ENCODE results near the gene CACFD1.

Gene CACFD1

DNA sequence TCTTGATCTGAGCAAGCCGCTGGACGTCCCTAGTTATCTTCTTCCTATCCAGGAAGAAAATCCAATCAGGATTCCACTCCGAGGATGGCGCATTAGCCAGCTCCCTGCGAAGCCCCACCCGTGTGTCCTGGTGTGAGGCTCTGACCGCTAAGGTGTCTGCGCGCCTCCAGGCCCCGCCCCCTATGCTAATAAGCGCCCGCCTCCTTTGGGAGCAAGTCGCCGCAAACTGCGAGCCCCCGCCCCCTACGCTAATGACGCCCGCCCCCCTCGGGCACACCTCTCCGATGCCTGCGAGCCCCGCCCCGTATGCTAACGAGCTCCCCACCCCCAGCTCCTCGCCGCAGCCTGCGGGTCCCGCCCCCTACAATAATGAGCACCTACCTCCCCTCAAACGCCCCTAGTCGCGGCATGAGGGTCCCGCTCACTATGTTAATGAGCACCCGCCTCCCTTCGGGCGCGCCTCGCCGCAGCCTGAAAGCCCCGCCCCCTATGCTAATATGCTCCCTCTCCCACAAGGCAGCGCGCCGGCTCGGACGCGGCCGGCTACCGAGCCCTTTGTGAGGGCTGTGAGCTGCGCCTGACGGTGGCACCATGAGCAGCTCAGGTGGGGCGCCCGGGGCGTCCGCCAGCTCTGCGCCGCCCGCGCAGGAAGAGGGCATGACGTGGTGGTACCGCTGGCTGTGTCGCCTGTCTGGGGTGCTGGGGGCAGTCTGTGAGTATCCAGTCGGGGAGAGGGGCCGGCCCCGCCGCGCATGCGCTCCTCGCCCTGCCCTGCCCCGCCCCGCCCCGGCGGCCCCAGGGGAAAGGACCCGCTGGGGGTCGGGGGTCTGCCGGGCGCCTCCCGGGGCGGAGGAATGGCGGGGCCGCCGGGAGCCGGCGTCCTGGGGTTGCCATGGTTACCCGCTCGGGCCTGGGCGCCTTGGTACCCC, at the start of gene CACFD1:
Gene CACFD1, plus strand, starts transcription at position 503 of the 929 bp plus-strand sequence. Its CDS starts 89 bp downstream, at position 592.
- peak; percentile 99 for DNase-seq (ENCODE audit: insufficient read length, low spot score)
- TF ChIP-seq, protein P1, sequence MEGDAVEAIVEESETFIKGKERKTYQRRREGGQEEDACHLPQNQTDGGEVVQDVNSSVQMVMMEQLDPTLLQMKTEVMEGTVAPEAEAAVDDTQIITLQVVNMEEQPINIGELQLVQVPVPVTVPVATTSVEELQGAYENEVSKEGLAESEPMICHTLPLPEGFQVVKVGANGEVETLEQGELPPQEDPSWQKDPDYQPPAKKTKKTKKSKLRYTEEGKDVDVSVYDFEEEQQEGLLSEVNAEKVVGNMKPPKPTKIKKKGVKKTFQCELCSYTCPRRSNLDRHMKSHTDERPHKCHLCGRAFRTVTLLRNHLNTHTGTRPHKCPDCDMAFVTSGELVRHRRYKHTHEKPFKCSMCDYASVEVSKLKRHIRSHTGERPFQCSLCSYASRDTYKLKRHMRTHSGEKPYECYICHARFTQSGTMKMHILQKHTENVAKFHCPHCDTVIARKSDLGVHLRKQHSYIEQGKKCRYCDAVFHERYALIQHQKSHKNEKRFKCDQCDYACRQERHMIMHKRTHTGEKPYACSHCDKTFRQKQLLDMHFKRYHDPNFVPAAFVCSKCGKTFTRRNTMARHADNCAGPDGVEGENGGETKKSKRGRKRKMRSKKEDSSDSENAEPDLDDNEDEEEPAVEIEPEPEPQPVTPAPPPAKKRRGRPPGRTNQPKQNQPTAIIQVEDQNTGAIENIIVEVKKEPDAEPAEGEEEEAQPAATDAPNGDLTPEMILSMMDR (IDR thresholded peaks at IDR 0.05; ENCODE audit: insufficient read depth, missing control alignments), result no peak
- FAIRE-seq, result no peak

DNA sequence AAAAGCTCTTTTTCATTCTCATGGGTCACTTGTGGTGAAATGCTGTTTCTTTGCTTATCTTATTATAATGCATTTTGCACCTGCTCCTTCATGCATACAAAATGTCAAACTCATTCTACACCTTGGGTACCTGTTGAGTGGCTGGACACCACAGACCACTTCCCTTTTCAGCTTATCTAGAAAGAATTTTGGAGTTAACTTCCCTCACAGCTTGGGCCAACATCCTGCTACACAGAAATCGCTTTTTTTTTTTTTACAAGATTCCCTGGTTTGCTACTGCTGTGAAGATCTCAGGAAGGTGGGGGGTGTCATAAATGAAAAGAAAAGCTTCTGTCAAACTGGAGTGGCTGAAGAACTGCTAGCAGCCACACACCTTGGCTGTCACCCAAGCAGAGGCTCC, 44.6 kb upstream of the CACFD1 start:
- TF ChIP-seq, protein P1 (IDR thresholded peaks at IDR 0.05; ENCODE audit: insufficient read depth, missing control alignments), result no peak
- FAIRE-seq (no peak), DNase-seq (ENCODE audit: insufficient read length, low spot score) (no peak)

DNA sequence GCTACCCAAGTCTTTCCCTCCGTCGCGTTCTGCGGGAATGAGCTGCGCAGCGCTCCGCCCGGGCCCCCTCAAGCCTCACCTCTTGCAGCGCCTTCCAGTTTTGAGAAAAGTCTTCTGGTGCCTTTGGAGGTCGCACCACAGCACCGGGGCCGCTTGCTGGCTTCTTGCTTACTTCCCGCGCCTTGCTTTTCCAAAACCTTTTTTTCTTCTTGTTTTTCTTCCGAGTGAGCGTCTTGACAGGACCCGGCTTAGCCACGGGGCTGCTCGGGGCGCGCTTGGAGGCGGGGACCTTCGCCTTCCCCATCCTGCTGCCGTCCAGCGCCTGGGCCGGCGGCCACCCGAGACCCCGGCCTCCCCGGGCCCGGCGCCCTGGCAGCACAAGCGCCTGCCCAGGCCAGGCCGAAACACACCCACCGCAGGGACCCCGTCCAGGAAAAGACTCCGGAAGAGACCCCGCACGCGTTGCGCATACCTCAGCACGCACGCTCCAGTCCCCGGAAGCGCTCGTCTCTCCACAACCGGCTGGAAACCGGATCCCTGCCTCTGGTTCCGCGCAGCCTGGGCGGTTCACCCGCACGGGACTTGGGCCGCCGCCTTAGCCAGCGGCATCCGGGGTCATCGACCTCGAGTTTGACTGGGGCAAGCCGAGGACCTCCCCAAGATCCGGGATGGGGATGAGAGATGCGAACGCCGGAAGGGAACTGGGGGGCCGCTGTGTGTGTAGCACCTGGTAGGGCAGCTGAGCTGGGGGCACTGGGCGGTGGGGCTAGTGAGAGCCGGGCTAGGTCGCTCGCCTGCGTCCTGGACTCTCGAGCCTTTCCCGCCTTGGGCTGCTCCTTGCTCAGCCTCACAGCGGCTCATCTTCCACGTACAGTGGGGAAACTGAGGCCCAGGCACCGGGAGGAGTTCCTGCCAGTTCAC, 42.0 kb upstream of the CACFD1 start, which contains the start of gene REXO4:
Gene REXO4, minus strand, starts transcription at position 470 of the 921 bp plus-strand sequence. Its CDS starts 166 bp downstream, at position 304.
- FAIRE-seq, result no peak
- DNase-seq (ENCODE audit: insufficient read length, low spot score), result peak; percentile 61
- TF ChIP-seq, protein P1 (IDR thresholded peaks at IDR 0.05; ENCODE audit: insufficient read depth, missing control alignments), result no peak

DNA sequence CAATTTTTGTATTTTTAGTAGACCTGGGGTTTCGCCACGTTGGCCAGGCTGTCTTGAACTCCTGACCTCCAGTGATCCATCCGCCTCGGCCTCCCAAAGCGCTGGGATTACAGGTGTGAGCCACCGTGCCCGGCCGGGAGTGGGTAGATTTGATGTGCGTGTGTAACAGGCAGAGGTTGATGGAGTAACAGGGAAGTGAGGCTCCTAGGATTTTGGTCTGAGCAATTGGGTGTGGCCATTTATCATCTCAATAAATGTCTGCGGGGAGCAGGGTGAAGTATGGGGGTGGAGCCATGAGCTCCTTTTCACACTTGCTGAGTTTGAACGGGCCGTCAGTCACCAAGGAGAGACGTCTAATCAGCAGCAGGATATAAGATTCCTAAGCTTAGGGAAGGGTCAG, 40.8 kb upstream of the CACFD1 start:
- FAIRE-seq, result no peak
- TF ChIP-seq, protein P1 (IDR thresholded peaks at IDR 0.05; ENCODE audit: insufficient read depth, missing control alignments), result no peak
- DNase-seq (ENCODE audit: insufficient read length, low spot score), result no peak

DNA sequence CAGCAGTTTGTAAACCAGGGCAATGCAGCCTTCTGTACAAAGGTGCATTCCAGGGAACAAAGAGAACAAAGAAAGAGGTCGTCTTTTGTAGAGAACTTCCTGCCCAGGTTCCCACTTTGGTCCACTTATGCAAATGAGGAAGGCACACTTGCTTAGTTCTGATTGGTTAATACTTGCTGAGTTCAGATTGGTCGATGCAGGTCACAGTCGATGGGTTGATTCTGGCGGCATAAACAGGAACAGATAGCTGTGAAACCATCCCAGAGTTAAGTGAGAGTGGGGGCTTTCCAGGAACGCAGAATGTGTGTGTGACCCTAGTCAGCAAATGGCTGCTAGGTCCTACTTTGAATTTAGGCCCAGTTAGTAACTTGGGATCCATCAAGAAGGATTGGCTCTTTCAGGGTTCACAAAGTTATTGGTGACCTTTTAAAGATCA, 39.4 kb upstream of the CACFD1 start:
- FAIRE-seq, result no peak

More for the DNA sequence above, 39.4 kb upstream of the CACFD1 start:
- DNase-seq (ENCODE audit: insufficient read length, low spot score), result no peak
- TF ChIP-seq, protein P1 (IDR thresholded peaks at IDR 0.05; ENCODE audit: insufficient read depth, missing control alignments), result no peak
